SIG-M5 treated with dmso at 0.1 percent for 504 hours (cell line): Measurements from ENCODE around the gene CCDC15.
"Not testable (repeated sequence)": the region's sequence is repeated elsewhere in the genome, so short reads cannot be mapped to it uniquely, and the experiment has no call there.

Experiments
- DNase-seq: peaks from one replicate; lab custom pipeline; 2025; ENCODE audit not compliant: unreplicated experiment; lab: John Stamatoyannopoulos, UW

The CCDC15 gene

GRCh38 chr11:125079878-125080530, 126.0 kb downstream of the CCDC15 start:
- no peak for DNase-seq

GRCh38 chr11:125080531-125080911, 126.5 kb downstream of the CCDC15 start:
- DNase-seq: no peak

GRCh38 chr11:125081098-125081798, 127.2 kb downstream of the CCDC15 start:
- no peak for DNase-seq

- DNase-seq: no peak
Measured at GRCh38 chr11:125082040-125082439, 128.0 kb downstream of the CCDC15 start.

- peak; percentile 9 for DNase-seq
Measured at GRCh38 chr11:125082611-125083311, 128.8 kb downstream of the CCDC15 start.

- no peak for DNase-seq
Measured at GRCh38 chr11:125083312-125084056, 129.5 kb downstream of the CCDC15 start.

- no peak for DNase-seq
Measured at GRCh38 chr11:125084057-125084416, 130.0 kb downstream of the CCDC15 start.

GRCh38 chr11:125084761-125085231, 130.8 kb downstream of the CCDC15 start:
- no peak for DNase-seq

- DNase-seq: no peak
Measured at GRCh38 chr11:125085301-125086081, 131.5 kb downstream of the CCDC15 start.

- DNase-seq: no peak
Measured at GRCh38 chr11:125086633-125087296, 132.8 kb downstream of the CCDC15 start.

GRCh38 chr11:125088123-125088522, 134.1 kb downstream of the CCDC15 start:
- DNase-seq: no peak

GRCh38 chr11:125088576-125089455, 134.8 kb downstream of the CCDC15 start:
- DNase-seq: no peak

- not testable (repeated sequence) for DNase-seq
Measured at GRCh38 chr11:125089481-125089880, 135.5 kb downstream of the CCDC15 start.

GRCh38 chr11:125090151-125090550, 136.1 kb downstream of the CCDC15 start:
- DNase-seq: not testable (repeated sequence)

GRCh38 chr11:125090816-125091215, 136.8 kb downstream of the CCDC15 start:
- no peak for DNase-seq
